IPS-20b (cell line): Measurements from ENCODE around the gene TAB2.
"Not testable (repeated sequence)": the region's sequence is repeated elsewhere in the genome, so short reads cannot be mapped to it uniquely, and the experiment has no call there.

Experiments used
- H3K27ac ChIP-seq: one replicate; pipeline ENCODE4 v1.5.1; 2013; ENCODE audit warnings: low read length
- H3K27me3 ChIP-seq: 2 replicates; pipeline ENCODE4 v1.6.1; 2013; ENCODE audit warnings: mild to moderate bottlenecking, low read length, inconsistent platforms; ENCODE audit not compliant: insufficient read depth
- H3K36me3 ChIP-seq: 2 replicates; pipeline ENCODE4 v1.6.1; 2013; ENCODE audit warnings: low read depth, mild to moderate bottlenecking, inconsistent platforms, low read length, moderate library complexity; ENCODE audit not compliant: insufficient read depth
- H3K4me1 ChIP-seq: 2 replicates; pipeline ENCODE4 v1.6.1; 2013; ENCODE audit warnings: mild to moderate bottlenecking, control low read depth, inconsistent platforms, low read length, moderate library complexity; ENCODE audit not compliant: insufficient read depth
- H3K4me3 ChIP-seq: 2 replicates; pipeline ENCODE4 v1.5.1; 2013; ENCODE audit warnings: mild to moderate bottlenecking, low read length, inconsistent platforms
- H3K9ac ChIP-seq: 2 replicates; pipeline ENCODE4 v1.6.1; 2013; ENCODE audit warnings: low read depth, mild to moderate bottlenecking, inconsistent platforms, low read length, moderate library complexity
- H3K9me3 ChIP-seq: 2 replicates; pipeline ENCODE4 v1.6.1; 2013; ENCODE audit warnings: mild to moderate bottlenecking, low read depth, low read length, inconsistent platforms; ENCODE audit not compliant: insufficient read depth

TAB2 gene

GRCh38 chr6:149335924-149336608 lies 18.6 kb downstream of the TAB2 start:
- Histone ChIP-seq H3K9me3 (no peaks in the 10 kb centered on the region), H3K27ac (peak overlapping the region; percentile 13), H3K9ac (peak overlapping the region; percentile 14; the same call in 1 of the 2 replicates), H3K36me3 (no peaks in the 10 kb centered on the region; the same call in 1 of the 2 replicates), H3K4me1 (peaks cover 59% of the 10 kb centered on the region), H3K4me3 (no peak overlapping the region), H3K27me3 (no peaks in the 10 kb centered on the region)

DNA sequence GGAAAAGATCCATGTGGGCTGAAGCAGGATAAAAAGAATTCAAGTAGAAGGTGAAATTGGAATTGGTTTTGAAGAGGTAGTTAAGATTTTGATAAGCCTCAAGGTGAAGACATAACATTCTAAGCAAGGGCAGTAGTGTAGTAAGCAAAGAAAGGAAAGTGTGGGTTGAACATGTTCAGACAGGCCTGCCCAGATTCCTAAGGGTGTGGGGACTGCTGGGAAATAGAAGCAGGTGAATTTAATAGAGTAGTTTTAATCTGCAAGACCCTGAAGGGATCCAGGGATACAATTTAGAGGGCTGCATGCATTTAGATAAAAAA lies 19.1 kb downstream of the TAB2 start:
- H3K9me3 ChIP-seq: no peaks in the 10 kb centered on the region
- H3K27ac ChIP-seq: peak overlapping the region; percentile 13
- no peak overlapping the region for H3K4me3 ChIP-seq
- H3K27me3 ChIP-seq: no peaks in the 10 kb centered on the region
- H3K36me3 ChIP-seq: no peaks in the 10 kb centered on the region; the same call in 1 of the 2 replicates
- H3K4me1 ChIP-seq: peaks cover 56% of the 10 kb centered on the region
- peak overlapping the region; percentile 14; the same call in 1 of the 2 replicates for H3K9ac ChIP-seq

DNA sequence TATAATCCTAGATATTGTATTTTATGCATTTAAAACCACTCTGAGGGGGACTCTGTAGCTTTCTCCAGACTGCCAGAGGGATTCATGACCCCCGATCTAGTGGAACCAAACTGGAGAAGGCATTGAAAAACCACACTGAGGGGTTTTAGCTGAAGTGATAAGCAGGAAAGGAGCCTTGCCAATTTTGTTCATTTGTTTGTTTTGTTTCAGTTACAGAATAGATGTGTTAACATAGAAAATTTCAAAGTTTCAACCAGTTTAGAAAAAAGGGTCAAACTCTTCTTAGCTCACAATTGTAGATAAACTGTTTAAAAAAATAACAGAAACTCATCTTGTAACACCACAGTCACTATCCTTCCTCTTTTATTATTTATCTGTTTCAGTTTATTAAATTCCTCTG lies 19.8 kb downstream of the TAB2 start:
- H3K27me3 ChIP-seq: no peaks in the 10 kb centered on the region
- no peak overlapping the region for H3K9ac ChIP-seq
- H3K36me3 ChIP-seq: no peaks in the 10 kb centered on the region; the same call in 1 of the 2 replicates
- H3K4me1 ChIP-seq: peaks cover 51% of the 10 kb centered on the region
- no peak overlapping the region for H3K27ac ChIP-seq
- H3K4me3 ChIP-seq: no peak overlapping the region
- no peaks in the 10 kb centered on the region for H3K9me3 ChIP-seq

DNA sequence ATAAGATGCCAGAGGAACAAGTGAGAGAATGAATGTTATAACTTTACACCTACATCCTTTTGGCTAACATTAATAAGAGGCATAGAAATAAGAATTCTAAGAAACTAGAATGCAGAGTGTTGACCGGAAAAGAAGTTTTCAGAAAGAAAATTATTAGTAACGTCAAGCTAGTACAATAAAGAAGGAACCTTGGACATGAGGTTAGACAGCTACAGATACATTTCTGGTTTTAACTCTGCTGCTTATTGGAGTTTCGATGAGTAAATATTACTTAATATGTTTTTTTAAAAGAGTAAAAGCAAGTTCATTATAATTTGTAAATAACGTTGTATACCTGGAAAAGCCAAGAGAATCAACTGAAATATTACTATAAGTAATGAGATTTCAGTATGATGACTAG lies 22.7 kb downstream of the TAB2 start:
- H3K9me3 ChIP-seq: no peaks in the 10 kb centered on the region
- no peak overlapping the region for H3K27ac ChIP-seq
- H3K27me3 ChIP-seq: no peaks in the 10 kb centered on the region
- H3K4me1 ChIP-seq: peaks cover 32% of the 10 kb centered on the region
- no peak overlapping the region for H3K9ac ChIP-seq
- no peaks in the 10 kb centered on the region; the same call in 1 of the 2 replicates for H3K36me3 ChIP-seq
- no peak overlapping the region for H3K4me3 ChIP-seq

GRCh38 chr6:149342525-149342924 lies 25.0 kb downstream of the TAB2 start:
- no peaks in the 10 kb centered on the region for H3K27me3 ChIP-seq
- H3K36me3 ChIP-seq: no peaks in the 10 kb centered on the region; the same call in 1 of the 2 replicates
- no peak overlapping the region for H3K27ac ChIP-seq
- no peak overlapping the region for H3K9ac ChIP-seq
- no peaks in the 10 kb centered on the region for H3K9me3 ChIP-seq
- H3K4me3 ChIP-seq: no peak overlapping the region
- H3K4me1 ChIP-seq: peaks cover 12% of the 10 kb centered on the region

- peaks cover 4% of the 10 kb centered on the region for H3K4me1 ChIP-seq
- H3K27me3 ChIP-seq: no peaks in the 10 kb centered on the region
- no peak overlapping the region for H3K27ac ChIP-seq
- no peak overlapping the region for H3K9ac ChIP-seq
- no peaks in the 10 kb centered on the region; the same call in 1 of the 2 replicates for H3K36me3 ChIP-seq
- H3K9me3 ChIP-seq: no peaks in the 10 kb centered on the region
- no peak overlapping the region for H3K4me3 ChIP-seq
Observed at GRCh38 chr6:149343501-149343900, 26.0 kb downstream of the TAB2 start.

- H3K9ac ChIP-seq: no peak overlapping the region
Observed at GRCh38 chr6:149346078-149346477, 28.6 kb downstream of the TAB2 start.

GRCh38 chr6:149347067-149347466 lies 29.6 kb downstream of the TAB2 start:
- no peak overlapping the region for H3K27ac ChIP-seq
- H3K36me3 ChIP-seq: no peaks in the 10 kb centered on the region
- H3K9me3 ChIP-seq: no peaks in the 10 kb centered on the region
- peaks cover 2% of the 10 kb centered on the region; the same call in 1 of the 2 replicates for H3K4me1 ChIP-seq
- H3K27me3 ChIP-seq: no peaks in the 10 kb centered on the region
- H3K4me3 ChIP-seq: no peak overlapping the region
- no peak overlapping the region for H3K9ac ChIP-seq

More at GRCh38 chr6:149346078-149346477, 28.6 kb downstream of the TAB2 start:
- H3K36me3 ChIP-seq: no peaks in the 10 kb centered on the region
- H3K4me3 ChIP-seq: no peak overlapping the region
- H3K27ac ChIP-seq: no peak overlapping the region
- peaks cover 4% of the 10 kb centered on the region for H3K4me1 ChIP-seq
- H3K9me3 ChIP-seq: no peaks in the 10 kb centered on the region
- no peaks in the 10 kb centered on the region for H3K27me3 ChIP-seq

- H3K9me3 ChIP-seq, H3K36me3 ChIP-seq, H3K27me3 ChIP-seq, H3K4me3 ChIP-seq, H3K27ac ChIP-seq, H3K4me1 ChIP-seq, H3K9ac ChIP-seq: not testable (repeated sequence)
Observed at GRCh38 chr6:149349279-149349678, 31.8 kb downstream of the TAB2 start.

GRCh38 chr6:149354009-149354408 lies 36.5 kb downstream of the TAB2 start:
- peaks cover 11% of the 10 kb centered on the region; the same call in 1 of the 2 replicates for H3K4me1 ChIP-seq
- no peaks in the 10 kb centered on the region for H3K36me3 ChIP-seq
- H3K27me3 ChIP-seq: no peaks in the 10 kb centered on the region
- H3K27ac ChIP-seq: no peak overlapping the region
- no peak overlapping the region for H3K9ac ChIP-seq
- no peaks in the 10 kb centered on the region for H3K9me3 ChIP-seq
- H3K4me3 ChIP-seq: no peak overlapping the region

GRCh38 chr6:149356081-149356750 lies 38.7 kb downstream of the TAB2 start:
- H3K9ac ChIP-seq: no peak overlapping the region
- H3K9me3 ChIP-seq: no peaks in the 10 kb centered on the region
- no peak overlapping the region for H3K27ac ChIP-seq
- no peaks in the 10 kb centered on the region for H3K36me3 ChIP-seq
- no peaks in the 10 kb centered on the region for H3K27me3 ChIP-seq
- no peak overlapping the region for H3K4me3 ChIP-seq
- peaks cover 11% of the 10 kb centered on the region; the same call in 1 of the 2 replicates for H3K4me1 ChIP-seq
